Cerebellar cortex (tissue), 1 donor: ENCODE results near the gene SYNPR.
"Not testable (repeated sequence)": the region's sequence is repeated elsewhere in the genome, so short reads cannot be mapped to it uniquely, and the experiment has no call there.

Experiments used
- DNase-seq: peaks from one replicate; pipeline ENCODE4 v3.0.0-alpha.2; 2015; ENCODE audit warnings: low spot score

Gene SYNPR

GRCh38 chr3:63624941-63625560 lies 346.9 kb downstream of the SYNPR start:
- DNase-seq = peak; percentile 22

DNA sequence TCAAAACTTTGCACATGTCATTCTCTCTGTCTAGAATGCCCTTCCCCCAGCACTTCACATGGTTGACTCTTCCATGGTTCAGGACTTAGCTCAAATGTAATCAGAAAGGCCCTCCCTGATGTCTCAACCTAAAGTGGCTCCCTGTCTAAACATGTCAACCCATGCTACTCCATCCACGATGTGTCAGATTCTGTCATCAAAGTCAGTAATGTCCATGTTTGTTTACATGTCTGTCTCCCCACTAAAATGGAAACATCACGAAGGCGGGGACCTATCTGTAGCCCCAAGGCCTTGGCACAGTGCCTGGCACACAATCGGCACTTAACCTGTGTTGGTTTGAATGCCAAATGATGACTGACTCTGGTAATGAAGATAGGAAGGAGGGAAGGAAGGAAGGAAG lies 353.6 kb downstream of the SYNPR start:
- no peak for DNase-seq

GRCh38 chr3:63635186-63635585 lies 357.1 kb downstream of the SYNPR start:
- no peak for DNase-seq

DNA sequence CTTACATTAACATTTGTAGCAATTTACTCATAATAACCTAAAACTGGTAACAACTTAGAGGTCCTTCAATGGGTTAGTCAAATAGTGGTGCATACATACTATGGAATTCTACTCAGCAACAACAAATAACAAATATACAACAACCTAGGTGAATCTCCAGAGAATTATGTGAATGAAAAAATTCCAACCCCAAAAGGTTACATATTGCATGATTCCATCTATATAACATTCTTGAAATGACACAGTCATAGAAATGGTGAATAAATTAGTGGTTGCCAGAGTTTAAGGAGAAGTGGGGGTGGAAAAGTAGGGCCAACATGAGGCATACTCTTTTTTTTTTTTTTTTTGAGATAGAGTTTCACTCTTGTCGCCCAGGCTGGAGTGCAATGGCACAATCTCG lies 361.7 kb downstream of the SYNPR start:
- DNase-seq = no peak

GRCh38 chr3:63642488-63642887 lies 364.4 kb downstream of the SYNPR start:
- no peak for DNase-seq

- no peak for DNase-seq
These were observed 366.2 kb downstream of the SYNPR start for GRCh38 chr3:63644212-63644797.

GRCh38 chr3:63644928-63645781 lies 367.0 kb downstream of the SYNPR start:
- not testable (repeated sequence) for DNase-seq

- DNase-seq = no peak
These were observed 374.1 kb downstream of the SYNPR start, which contains the start of gene SNTN for GRCh38 chr3:63652066-63652725. TSS of gene SNTN (plus strand) at chr3:63652675. CDS start at chr3:63652688, 13 bp downstream.

- no peak for DNase-seq
These were observed 376.1 kb downstream of the SYNPR start for GRCh38 chr3:63654211-63654610.

- no peak for DNase-seq
These were observed 376.8 kb downstream of the SYNPR start for GRCh38 chr3:63654931-63655330.

GRCh38 chr3:63655519-63655918 lies 377.4 kb downstream of the SYNPR start:
- DNase-seq = no peak

GRCh38 chr3:63656786-63657185 lies 378.7 kb downstream of the SYNPR start:
- DNase-seq = no peak

DNA sequence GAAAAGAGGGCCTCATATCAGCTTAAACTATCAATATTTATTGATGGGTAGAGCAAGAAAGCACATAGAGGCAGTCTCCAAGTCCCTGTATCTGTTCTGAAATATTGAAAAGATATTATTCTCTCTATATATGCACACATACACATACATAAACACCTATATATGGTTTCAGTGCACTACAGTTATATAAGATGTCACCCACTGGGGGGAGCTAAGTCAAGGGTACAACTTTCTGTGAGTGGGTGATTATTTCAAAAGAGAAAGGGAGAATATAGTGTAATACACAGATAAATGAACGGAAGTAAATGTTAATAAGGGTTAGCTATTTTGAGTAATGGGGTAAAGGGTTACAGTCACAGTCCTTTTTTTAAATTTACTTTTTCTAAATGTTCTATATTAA lies 383.1 kb downstream of the SYNPR start:
- no peak for DNase-seq

- DNase-seq = no peak
These were observed 383.9 kb downstream of the SYNPR start for GRCh38 chr3:63662011-63662410.

DNA sequence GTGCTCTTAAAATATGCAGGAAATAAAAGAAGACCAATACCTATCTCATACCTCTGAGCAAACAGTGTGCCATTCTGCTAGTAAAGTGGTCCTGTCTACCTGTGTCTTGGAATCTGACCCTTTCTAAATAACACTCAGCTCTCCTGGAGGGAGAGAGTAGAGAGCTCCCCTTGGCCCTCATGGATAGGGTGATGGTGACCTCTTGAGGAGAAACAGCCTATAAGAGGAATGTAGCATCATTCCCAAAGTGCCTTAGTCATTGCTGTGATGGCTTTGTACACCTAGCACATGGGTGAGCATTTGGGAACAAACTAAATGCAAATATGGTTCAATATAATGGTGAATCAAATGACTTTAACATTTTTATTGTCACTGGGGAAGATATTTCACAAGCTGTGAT lies 384.4 kb downstream of the SYNPR start:
- DNase-seq = no peak
